EL (cell line): ENCODE results near the gene ADM2.

Source experiments
- DNase-seq: peaks from one replicate; pipeline ENCODE4 v3.0.0-alpha.2; 2016

The ADM2 gene

DNA sequence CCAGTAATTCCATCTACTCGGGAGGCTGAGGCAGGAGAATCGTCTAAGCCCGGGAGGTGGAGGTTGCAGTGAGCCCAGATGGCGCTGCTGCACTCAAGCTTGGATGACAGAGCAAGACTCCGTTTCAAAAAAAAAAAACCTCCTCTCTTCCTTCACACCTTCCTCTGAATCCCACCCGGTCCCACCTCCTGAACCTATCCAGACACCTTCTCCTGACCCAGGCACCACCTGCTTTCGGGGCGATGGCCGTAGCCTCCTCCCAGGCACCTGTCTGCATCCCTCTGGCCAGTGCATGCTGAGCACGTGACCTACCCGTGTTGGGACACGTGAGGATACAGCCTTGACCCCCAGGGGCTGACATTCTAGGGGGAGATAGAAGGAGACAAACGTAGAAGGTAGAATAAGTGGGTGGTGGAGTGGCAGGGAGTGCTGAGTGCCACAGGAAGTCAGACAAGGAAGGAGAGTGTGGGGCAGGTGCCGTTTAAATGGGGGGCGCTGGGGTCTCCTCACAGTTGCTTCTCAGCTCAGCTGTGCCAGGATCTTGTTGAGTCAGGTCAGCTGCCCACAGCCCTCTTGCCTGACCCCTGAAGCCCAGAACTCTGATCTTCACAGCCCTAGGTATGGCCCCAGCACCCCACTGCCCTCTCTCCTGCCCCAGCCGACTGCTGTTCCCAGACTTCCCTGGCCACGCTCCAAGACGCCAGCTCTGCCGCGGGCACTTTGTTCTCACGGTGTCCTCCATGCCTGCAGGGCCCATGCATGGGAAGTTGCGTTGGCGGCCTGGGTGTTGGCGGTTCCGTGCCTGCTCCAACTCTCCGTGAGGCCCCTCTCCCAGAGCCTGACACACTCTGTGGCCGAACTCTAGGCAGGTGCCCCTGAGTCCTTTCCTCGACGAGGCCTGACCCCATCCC, 4.1 kb downstream of the ADM2 start:
- peak; percentile 28 for DNase-seq

DNA sequence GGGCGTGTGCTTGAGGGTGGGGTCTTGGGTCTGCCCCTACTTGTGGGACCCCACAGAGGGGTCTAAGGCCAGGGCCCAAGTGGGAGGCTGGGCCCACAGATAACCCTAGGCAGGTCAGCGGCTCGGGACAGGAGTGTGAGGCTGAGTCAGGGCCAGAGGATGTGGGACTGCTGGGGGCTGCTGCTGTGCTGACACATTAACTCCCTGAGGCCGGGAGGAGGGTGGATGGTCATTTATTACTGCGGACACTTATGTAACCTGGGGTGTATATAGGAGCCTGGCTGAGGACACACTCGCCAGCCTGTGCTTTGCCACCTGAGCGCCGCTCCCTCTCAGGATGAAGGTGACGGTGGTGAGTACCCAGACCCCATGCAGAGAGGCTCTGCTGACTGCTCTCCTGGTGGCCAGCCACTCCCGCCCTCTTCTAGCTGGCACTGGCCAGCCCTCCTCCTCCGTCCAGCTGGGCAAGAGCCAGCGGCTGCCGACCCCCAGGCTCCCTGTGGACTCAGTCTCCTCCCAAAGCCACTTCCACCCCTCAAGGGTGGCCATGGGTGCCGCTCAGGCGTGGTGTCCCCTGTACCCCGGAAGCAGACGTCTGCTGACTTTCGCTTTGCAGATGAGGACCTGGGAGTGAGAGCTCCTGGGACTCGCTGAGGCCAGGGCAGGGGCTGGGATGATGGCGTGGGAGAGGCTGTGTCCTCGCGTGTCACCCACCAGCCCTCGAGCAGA, 5.4 kb downstream of the ADM2 start, which contains the start of gene MIOX:
Gene MIOX (plus strand): TSS at position 299 of the 729 bp plus-strand sequence. CDS start 39 bp downstream, at position 338.
- DNase-seq: peak; percentile 62

DNA sequence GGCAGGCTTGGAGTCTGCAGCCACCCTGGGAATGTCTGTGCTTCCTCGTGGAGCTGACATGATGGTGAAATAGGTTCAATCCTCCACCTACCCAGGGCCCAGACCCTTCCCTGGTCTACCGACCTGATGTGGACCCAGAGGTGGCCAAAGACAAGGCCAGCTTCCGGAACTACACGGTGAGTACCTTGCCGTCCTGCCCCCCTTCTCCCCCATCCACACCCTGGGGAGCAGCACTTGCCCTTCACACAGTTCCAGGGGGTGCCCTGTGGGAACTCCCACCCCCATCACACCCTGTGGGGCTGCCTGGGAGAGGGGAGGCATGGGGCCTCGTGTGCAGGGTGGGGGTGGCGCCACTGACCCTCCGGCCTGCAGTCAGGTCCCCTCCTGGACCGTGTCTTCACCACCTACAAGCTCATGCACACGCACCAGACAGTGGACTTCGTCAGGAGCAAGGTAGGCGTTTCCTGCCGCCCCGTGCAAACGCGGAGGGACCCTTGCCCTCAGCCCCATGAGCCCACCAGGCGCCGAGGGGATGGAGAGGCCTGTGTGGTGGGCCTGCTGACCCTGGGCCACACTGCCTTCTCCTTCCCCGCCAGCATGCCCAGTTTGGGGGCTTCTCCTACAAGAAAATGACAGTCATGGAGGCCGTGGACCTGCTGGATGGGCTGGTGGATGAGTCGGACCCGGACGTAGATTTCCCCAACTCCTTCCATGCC, 6.1 kb downstream of the ADM2 start:
- DNase-seq: no peak

DNA sequence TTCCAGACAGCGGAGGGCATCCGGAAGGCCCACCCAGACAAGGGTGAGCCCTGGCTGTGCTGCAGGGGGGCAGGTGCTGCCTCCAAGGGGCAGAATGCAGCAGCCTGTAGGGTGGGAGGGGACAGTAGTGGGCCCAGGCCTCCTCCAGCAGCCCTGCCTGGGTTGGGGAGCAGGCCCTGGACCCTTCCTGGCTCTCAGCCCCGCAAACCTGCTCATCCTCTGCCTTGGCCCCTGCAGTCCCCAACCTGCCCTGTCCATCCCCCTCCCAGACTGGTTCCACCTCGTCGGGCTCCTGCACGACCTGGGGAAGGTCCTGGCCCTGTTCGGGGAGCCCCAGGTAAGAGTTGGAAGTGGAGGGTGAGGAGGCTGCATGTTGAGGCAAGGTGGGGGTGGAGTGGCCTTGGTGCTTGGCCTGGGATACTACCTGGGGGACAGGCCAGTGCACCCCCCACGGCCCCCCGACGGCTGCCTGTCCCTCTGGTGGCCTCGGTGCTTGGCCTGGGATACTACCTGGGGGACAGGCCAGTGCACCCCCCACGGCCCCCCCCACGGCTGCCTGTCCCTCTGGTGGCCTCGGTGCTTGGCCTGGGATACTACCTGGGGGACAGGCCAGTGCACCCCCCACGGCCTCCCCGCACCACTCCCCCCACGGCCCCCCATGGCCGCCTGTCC, 6.8 kb downstream of the ADM2 start:
- DNase-seq: no peak

DNA sequence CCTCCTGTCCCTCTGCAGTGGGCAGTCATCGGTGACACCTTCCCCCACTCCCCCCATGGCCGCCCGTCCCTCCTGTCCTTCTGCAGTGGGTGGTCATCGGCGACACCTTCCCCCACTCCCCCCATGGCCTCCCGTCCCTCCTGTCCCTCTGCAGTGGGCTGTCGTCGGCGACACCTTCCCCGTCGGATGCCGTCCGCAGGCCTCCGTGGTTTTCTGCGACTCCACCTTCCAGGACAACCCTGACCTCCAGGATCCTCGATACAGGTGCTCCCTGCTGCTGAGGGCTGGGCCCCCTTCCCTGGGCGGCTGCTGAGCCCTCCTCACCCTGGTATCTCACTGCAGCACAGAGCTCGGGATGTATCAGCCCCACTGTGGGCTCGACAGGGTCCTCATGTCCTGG, 7.5 kb downstream of the ADM2 start:
- no peak for DNase-seq

- no peak for DNase-seq
Observed at GRCh38 chr22:50489363-50490243, 8.3 kb downstream of the ADM2 start.

GRCh38 chr22:50490531-50491308, 9.4 kb downstream of the ADM2 start:
- no peak for DNase-seq

- DNase-seq: no peak
Observed at GRCh38 chr22:50497093-50497492, 15.8 kb downstream of the ADM2 start.

- DNase-seq: peak; percentile 69
Observed at GRCh38 chr22:50498322-50498890, 17.1 kb downstream of the ADM2 start.

DNA sequence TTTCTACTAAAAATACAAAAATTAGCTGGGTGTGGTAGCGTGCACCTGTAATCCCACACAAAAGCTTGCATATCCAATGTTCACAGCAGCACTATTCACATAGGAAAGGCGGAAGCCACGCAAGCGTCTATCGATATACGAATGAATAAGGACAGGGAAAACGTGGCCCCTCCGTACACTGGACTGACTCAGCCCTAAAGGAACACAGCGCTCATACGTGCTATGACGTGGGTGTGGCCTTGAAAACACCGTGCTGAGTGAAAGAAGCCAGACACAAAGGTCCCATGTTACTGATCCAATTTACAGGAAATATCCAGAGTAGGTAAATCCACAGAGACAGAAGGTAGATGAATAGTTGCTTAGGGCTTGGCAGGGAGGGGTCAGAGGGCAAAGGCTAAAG, 19.1 kb downstream of the ADM2 start:
- DNase-seq: no peak

DNA sequence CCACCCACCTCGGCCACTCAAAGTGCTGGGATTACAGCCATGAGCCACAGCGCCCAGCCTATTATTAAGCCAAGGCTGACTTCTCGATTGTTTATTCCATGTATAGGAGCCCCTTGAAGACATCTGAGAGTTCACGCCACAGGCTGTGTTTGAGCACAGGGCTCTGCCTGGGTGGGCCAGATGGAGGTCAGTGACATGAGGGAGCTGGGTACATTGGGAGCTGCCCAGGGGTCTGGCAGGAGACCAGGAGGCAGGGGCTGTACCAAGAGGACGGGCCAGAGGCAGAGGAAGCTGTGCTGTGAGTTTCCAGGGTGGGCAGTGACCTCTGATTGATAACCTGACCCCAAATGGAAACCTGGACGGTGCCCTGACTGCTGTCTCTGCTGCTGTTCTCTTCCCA, 20.8 kb downstream of the ADM2 start:
- no peak for DNase-seq

- no peak for DNase-seq
Observed at GRCh38 chr22:50502628-50503474, 21.5 kb downstream of the ADM2 start.

- DNase-seq: no peak
Observed at GRCh38 chr22:50503475-50504145, 22.3 kb downstream of the ADM2 start.

DNA sequence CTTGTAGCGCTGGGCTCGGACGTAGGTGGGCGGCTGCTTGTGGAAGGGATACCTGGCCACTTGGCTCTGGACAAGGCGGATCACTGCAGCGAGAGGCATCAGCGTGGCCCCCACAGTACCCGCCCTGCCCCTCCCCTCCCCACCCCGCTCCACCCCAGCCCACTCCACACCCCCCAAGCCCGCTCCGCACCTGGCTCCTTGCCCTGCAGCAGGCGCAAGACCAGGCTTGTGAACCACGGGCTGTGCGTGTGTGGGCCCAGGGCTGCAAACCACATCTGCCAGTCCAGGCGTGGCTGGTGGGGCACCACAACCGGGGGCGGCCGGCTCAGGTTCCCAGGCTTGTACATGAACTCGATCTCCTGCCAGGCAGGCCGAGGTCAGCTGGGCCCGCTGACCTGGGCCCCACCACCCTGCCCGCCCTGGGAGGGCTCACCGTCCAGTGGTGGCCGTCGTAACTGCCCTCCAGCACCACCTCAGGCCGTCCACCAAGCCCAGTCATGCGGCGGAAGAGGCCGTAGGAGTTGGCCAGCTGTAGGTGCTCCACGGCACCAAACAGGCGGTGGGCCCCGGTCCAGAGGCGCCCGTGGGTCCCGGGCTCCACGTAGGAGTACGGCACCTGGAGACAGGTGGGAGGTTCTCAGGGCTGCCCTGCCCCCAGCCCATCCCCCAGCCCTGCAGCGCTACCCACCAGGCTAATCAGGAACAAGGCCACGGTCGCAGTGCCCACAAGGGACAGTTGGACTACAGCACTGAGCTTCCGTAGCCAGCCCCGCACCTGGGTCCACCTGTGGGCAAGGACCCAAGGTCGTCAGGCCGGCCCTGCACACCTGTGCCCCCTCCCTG, 23.2 kb downstream of the ADM2 start:
- DNase-seq: no peak

DNA sequence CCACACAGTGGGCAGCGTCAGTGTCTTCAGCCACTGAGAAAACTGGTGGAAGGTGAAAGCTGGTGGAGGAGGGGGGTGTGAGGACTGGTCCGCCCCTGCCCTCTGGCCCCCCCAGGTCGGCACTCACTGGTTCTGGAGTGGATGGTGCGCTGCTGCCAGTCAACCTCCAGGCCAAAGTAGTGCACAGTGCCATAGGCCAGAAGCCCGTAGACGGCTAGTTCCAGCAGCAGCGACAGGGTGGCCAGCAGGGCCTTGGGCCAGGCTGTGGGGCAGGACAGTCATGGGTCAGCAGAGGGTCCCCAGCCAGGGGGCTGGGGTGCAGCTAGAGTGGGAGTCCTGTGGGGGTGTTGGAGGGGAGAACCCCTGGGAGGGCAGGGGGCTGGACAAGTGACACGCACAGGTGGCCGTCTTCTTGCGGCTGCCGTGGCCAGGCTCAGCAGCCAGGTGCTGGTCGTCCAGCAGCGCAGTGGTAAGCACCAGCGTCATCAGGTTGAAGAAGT, 24.0 kb downstream of the ADM2 start:
- DNase-seq: no peak

DNA sequence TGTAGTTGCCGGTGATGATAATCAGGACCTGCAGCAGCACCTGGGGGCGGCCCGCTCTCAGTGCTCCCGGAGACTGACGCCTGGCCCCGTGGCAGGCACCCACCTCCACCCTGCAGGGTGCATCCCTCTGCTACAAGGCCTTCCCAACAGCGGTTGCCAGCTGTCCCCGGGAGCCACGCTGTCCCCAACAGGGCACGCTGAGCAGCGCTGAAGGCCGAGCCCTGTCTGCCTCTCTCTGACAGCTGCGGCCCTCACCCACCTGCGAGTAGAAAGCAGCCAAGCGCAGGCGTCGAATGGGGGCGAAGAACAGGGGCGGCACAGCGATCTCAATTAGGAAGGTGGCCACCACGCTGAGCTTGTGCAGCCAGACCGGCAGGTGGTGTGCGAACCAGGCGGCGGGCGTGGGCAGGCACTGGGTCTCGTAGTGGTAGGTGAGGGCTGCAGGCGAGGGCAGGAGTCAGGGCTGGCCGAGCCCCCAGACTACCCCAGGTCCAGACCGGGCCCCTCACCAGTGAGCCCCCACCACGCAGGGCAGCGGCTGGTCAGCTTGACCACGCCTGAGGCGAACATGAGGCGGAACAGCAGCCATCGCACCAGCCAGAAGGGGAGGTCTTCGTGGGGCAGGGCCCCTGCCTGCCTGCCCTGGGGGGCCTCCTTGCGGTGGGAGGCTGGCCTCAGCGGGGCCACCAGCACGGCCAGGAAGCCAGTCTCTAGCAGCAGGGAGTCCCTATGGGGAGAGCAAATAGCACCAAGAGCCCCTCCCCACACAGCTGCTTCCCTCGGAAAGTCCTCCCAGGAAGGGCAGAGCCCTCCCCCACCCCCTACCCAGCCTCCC, 24.6 kb downstream of the ADM2 start:
- DNase-seq: no peak
